GM19193 (cell line): ENCODE measurements around the gene MTM1.

Experiments
- POLR2A ChIP-seq: IDR thresholded peaks from 4 replicates; pipeline ENCODE4 v1.6.1; 2011; ENCODE audit not compliant: insufficient read depth, insufficient read length; ENCODE audit errors: extremely low read depth

MTM1 gene

DNA sequence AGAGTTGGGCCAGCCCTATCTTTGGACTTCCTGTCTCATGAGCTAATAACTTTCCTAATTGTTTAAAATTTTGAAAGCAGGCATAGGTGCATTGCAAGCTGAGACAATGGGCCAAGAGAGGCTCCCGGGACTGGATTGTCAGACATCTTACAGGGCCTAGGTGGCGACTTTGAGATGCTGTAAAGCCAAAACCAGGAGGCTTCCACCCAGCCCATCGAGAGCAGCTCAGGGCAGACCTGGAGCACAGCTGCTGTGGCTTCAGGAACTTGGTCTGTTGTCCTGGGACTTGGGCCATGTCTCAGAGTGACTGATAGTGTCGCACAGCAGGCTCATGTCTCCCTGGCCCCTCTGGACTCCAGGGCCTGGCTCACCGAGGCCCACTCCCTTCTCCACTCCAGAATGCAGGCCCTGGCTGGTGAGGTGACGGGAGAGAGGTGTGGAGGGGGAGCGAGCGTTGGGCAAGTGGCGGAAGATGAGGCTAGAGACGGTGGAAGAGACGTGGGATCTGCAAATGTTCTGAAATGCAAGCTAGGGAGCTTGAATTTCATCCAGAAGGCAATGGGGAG is 24.1 kb upstream of the MTM1 start:
- no peak for TF ChIP-seq POLR2A

DNA sequence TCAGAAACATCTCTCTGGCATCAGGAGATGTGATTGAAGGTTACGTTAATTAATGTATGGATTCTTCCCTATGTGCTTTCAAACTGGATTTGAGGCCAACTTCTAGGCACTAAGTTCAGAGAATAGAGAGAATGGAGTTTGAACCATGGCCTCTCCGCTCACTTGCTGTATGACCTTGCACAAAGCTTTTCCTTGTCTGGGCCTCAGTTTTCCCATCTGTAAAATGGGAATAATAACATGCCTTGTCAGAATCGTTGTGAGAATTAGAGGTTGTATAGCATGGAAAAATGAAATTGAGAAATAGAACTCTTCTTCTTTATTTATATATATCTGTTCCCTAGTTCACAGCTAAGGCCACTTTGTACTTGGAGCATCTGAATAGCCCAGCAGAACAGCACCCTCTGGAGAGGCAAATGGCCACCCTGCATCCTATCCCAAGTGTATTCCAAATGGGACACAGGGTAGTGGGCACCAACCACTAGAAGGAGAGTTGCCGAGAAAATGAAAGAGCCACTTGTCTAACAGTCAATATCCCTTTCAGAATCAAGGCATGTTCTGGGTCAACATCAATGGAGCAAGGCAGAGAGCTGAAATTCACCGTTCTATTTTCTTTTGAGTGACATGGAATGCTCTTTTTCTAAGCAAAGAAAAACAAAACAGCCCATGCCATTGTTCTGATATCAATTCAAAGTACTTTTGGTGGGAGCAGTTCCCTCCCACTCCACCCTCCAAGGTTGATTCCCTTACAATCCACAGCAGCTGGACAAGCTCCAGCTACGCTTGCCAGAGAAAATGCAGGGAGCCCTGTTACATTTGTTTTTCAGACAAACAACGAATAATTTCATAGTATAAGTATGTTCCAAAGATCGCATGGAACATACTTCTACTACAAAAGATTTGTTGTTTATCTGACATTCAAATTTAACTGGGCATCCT is 23.3 kb upstream of the MTM1 start:
- no peak for TF ChIP-seq POLR2A

DNA sequence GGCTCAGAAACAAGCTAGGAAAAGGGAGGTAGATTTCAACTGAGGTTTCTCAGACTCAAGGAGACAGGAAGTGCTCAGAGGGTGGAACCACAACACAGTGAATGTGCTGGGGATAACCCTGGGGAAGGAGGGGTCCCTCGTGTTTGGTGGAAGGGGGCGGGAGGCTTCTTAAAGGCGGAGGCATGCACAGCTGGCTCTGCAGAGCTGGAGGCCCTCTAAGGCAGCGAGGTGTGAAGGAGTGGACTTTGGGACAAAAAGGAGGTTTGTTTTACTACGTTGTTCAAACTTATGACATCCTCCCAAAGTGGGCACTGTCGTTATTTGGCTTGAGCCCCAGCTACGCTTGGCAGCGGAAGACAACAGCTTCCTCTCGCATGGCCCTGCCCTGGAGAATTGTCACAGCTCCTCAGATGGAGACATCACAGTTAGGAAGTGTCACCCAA is 21.7 kb upstream of the MTM1 start:
- TF ChIP-seq POLR2A = no peak

DNA sequence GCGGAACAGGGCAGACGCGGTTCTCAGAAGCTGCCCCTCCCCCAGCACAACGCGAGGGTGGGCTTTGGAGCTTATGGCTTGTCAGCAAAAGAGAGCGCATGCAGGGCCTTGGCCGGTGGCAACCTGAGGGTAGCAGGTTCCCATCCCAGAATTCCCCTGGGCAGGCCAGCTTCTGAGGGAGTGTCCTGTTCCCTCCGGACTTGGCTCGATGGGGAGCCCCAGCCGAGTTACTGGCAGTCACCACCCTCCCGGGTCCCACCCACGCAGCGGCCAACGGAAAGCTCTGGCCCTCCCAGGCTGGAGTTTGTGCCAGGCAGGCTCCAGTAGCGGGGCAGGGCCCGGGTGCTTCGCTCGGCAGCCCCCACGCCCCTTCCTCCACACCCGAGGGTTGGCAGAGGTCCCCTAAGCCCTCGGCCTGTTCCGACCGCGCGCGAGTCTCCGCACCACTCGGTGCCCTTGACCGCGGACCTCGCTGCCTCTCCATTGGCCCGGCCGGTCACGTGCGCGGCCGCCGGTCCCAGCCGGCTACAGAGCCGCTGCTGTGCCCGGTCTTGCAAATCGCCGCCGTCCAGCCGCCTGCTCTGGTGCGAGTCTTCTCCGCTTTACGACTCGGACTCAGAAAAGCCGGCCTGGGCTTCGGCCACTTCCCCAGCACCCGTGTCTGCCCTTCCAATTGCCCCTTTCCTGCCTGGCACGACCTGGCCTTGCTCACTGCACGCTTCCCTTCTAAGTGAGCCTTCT is 20.9 kb upstream of the MTM1 start:
- no peak for TF ChIP-seq POLR2A

DNA sequence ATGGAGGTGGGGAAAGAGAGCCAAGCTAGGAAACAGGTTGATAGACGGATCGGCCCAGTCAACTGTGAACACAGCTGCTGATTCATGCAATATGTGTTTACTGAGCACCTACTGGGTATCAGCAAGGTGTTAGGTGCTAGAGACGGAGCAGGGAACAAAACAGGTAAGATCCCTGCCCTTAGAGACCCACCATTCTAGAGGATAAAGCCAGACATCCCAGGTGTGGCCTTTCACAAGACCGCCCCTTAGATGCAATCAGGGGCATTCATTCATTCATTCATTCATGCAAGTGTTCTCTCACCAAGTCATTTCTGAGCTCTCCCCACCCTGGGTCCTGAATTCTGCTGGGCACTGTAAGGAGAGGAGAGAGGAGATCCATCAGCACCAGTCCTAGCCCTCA is 20.2 kb upstream of the MTM1 start:
- TF ChIP-seq POLR2A = no peak

DNA sequence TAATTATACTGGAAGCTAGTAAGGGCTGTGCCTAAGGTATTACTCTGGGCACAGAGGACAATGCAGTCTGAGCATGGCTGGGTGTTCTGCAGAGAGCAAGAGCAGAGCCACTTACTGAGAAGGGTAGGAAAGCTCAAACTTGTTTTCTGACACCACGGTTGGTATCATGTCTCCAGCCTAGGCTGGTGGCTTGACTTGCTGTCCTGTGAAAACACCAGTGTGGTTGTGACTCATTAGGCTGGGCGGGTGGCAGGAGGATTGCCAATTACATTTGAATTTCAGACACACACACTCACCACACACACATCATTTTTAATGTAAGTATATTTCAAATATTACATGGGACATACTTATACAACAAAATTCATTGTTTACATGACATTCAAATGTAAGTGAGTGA is 19.7 kb upstream of the MTM1 start:
- TF ChIP-seq POLR2A = no peak

DNA sequence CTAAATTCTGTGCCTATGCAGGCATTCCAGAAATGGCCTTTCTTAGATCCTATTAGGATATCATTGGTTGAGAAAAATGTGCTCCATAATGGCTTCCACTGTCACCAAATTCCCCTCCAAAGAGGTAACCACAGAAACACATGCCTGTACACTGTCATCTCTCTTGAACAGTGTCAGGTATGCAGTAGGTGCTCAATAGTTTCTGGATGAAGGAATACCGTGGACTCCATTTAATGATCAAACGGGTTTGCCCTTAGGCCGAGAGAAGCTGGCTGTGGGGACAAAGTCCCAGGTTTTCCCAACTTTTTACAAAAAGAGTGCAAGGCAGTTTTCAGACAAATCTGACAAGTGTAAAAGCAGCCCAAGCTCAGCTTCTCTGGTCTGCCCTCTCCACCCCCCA is 16.5 kb upstream of the MTM1 start:
- no peak for TF ChIP-seq POLR2A

DNA sequence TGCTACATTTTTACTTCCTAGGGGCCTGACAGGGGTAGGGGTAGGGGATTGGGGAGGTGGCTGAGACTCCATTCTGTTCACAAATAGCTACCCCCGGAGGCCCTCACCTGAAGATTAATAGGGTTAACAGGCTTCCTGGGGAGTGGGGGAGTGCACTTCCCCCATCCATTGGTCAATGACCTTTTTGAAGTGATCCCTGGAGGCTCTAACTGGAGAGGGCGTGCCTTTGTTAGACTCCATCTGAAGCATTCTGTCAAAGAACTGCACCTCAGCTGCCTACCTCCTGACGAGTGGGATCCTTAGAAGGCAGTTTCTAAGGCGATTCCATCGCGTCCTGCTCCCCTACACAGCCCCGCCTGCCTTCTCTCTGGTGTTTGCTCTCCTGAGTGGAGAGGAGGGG is 10.0 kb upstream of the MTM1 start:
- no peak for TF ChIP-seq POLR2A

DNA sequence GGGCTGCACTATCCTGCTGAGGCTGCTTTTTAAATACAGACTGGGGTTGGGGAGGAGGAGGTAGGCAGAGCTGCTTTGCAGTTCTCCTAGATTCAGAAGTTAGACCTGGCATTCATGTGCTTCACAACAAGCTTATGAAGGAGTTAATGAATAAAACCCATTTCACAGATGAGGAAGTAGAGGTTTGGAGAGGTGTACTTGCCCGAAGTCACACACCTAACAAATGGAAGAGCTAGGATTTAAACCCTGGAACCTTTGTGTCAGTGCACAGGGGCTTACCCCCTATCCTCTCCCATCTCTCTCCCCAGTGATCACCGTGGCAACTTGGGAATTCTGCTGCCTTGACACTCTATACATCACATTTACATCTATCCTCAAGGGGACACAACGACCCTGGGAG is 3.6 kb upstream of the MTM1 start:
- TF ChIP-seq POLR2A = no peak

DNA sequence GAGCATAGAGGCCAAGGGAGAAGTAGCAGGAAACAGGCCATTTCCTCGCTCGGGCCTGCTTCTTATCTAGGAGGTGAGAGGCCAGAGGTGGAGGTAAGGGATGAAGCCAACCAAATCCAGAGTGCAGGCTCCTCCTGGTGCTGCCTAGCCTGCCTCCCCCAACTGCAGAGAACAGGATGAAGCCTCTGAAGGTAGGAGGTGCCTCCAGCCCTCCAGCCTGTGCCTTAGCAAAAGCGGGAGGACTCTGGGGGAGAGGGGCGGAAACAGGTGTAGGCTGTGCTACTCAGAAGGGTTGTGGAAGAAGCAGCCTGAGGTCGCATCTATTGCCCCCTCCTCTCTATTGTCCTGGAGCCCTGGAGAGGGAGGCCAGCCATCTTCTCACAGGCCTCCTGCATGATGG is 2.9 kb upstream of the MTM1 start:
- no peak for TF ChIP-seq POLR2A

DNA sequence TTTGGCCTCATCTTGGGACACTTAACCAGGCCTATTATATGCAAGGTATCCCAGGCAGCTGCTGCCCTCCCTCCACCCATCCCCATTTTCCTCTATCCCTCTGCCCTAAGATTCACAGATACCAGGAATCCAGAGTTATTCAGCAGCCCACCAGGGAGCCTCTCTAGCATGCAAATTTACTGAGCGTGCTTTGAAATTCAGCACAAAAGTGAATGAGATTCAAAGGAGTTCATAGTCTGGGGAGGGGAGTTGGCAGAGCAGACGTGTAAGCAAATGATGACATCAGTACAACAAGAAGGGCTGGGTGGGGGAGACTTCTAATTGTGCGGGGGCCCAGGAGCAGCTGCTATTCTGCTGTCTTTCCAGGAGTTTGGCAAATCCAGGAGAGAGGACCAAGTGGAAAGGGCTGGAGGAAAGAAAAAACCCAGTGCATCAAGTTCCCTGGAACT is 1.7 kb upstream of the MTM1 start:
- TF ChIP-seq POLR2A = no peak

DNA sequence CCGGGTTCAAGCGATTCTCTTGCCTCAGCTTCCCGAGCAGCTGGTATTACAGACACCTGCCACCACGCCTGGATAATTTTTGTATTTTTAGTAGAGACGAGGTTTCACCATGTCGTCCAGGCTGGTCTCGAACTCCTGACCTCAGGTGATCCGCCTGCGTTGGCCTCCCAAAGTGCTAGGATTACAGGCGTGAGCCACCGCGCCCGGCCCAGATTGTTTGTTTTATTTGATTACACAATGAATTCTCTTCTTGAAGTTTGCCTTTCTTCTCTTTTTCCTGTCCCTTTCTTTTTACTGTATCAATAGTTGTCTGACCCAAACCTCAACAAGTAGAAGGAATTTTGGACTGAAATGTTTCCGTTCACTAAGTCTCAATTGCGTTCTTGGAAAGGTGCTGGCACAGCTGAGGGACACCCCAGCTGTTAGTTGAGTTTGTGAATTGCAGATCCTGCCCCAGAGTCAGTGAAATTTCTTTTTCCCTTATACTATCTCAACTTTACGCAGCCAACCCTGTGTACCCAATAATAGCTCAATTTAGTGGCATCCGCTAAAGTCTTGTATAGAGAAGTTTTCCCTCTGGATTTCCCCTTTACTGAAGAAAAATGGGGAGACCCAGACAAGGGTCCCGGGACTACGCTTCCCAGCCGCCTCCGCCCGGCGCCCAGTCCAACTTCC is 639 bp upstream of the MTM1 start:
- TF ChIP-seq POLR2A = no peak

DNA sequence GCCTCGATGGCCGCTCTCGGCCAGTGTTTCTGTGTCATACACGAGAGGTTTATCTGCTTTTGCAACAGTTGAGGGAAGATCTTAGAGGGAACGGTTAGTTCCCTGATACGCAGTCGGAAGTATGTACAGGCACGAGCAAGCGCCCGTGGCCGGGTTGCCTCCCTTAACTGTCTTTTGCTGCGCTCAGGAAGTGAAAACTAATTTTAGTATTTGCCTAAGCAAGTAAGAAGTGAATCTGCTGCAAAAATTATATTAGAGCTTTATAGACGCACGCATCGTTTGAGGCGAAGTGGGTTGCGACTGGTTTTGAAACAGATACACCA is 695 bp downstream of the MTM1 start:
- TF ChIP-seq POLR2A = no peak

DNA sequence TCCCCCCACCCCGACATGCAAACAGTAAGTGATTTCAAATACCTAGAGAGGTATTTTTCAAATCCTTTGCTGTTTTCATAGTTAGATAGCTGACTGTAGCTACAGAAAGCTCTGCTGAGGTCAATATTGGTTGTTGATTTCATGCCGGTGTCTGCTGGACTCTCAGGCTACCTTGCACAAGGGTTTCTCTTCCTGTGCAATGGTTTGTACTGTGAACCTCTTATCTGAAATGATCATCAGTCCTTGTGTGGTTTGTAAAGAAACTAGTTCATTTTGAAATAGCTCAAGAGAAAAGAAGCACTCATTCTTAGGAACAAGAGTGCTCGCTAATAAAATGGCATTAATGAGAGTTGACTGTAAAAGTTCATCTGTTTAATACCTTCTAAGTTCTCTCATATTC is 2.1 kb downstream of the MTM1 start:
- no peak for TF ChIP-seq POLR2A

DNA sequence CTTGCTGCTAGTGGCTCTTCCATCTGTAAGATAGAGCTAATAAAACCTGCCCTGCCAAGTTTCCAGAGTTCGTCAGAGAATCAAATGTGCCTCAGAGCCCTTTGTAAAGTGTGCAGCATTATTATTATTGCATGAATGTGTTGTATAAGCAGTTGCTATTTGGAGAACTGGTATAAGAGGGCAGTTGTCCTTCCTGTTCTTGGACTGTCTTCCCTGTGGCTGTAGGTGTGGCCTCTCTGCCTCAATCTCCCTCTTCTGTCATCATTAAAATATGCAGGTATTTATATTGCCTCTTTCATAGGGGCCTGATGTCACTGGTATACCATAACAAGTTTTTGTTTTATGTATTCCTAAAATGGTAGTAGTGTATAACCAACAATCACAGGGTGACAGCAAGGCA is 3.8 kb downstream of the MTM1 start:
- TF ChIP-seq POLR2A = no peak
